Fibroblast of pulmonary artery (primary cell): ENCODE results near the gene TICRR.
A peak's percentile ranks its signal among the peaks of the same experiment; 100 is the strongest.

ENCODE experiments used
- DNase-seq: peaks from one replicate; pipeline ENCODE4 v3.0.0-alpha.2; 2010; ENCODE audit warnings: low read depth
- H3K4me3 ChIP-seq: replicated peaks from 2 replicates; pipeline ENCODE4 v1.5.1; 2011; ENCODE audit warnings: low read depth, mild to moderate bottlenecking, control low read depth, low read length, moderate library complexity
- TF ChIP-seq, protein P1 (sequence below): IDR thresholded peaks from 2 replicates; pipeline ENCODE4 v1.5.1; 2011; ENCODE audit warnings: mild to moderate bottlenecking, control low read depth, low read length, inconsistent platforms; ENCODE audit errors: missing control alignments

Gene TICRR

GRCh38 chr15:89671687-89672086 is 96.4 kb downstream of the TICRR start:
- no peak overlapping the region for H3K4me3 ChIP-seq
- no peak for DNase-seq
- TF ChIP-seq, protein P1, sequence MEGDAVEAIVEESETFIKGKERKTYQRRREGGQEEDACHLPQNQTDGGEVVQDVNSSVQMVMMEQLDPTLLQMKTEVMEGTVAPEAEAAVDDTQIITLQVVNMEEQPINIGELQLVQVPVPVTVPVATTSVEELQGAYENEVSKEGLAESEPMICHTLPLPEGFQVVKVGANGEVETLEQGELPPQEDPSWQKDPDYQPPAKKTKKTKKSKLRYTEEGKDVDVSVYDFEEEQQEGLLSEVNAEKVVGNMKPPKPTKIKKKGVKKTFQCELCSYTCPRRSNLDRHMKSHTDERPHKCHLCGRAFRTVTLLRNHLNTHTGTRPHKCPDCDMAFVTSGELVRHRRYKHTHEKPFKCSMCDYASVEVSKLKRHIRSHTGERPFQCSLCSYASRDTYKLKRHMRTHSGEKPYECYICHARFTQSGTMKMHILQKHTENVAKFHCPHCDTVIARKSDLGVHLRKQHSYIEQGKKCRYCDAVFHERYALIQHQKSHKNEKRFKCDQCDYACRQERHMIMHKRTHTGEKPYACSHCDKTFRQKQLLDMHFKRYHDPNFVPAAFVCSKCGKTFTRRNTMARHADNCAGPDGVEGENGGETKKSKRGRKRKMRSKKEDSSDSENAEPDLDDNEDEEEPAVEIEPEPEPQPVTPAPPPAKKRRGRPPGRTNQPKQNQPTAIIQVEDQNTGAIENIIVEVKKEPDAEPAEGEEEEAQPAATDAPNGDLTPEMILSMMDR: no peak

DNA sequence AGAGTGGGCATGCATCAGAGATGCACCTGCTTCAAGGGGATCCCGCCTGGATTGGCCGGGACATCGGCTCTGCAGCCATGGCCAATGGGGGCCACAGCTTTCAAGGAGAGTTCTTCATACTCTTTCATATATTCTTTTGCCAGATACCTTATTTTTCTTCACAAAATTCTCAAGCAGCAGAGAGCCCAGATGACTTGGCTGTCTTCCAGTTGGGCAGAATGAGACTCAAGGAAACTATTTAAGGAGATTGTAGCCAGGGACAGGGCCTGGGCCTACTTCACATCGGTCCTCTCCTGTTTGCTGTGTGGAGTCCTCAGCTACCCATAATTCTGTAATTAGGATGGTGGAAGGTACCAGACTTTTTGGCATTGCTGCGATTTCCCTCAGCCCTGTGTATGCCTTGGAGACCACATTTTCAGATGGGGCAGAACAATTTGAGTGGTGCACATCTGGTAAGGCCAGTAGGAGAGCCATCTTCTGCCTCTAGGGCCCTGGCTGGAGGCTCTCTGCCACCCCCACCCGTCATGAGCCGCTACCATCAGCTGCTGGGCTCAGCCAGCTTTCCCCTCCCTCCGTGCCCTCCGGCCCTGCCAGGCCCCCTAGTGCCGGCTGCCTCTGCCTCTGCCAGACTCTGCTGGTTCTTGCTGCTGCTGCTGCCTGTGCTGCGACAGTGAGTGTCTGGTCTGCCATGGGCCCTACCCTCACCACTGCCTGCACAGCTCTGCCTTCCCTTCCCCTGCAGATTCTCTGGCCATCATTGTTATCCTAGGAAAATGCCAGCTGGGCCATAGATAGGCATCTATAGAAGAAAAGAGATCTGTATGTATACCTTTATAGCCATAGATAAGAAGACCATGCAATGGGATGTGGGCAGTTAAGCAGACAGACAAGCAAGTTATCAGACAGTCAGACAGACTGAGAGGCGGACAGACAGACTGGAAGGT is 97.2 kb downstream of the TICRR start:
- peak; percentile 60 for DNase-seq
- no peak overlapping the region for H3K4me3 ChIP-seq
- TF ChIP-seq, protein P1: no peak

DNA sequence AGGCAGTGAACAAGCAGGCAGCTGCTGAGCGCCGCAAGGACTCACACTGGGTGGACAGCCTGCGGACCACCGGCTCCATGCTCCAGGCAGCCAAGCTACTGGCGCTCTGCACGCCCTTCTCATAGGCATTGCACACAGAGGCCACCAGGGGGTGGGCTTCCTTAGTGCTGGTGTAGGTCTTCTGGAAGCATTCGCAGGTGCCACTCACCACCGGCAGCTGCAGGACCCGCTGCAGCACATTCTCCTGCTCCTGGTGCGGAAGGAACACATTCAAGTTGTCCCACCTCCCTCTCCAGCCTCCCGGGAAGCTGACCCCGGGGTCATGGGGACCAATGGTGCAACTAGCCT is 97.9 kb downstream of the TICRR start:
- H3K4me3 ChIP-seq: no peak overlapping the region
- TF ChIP-seq, protein P1: peak; percentile 43
- DNase-seq: peak; percentile 31

DNA sequence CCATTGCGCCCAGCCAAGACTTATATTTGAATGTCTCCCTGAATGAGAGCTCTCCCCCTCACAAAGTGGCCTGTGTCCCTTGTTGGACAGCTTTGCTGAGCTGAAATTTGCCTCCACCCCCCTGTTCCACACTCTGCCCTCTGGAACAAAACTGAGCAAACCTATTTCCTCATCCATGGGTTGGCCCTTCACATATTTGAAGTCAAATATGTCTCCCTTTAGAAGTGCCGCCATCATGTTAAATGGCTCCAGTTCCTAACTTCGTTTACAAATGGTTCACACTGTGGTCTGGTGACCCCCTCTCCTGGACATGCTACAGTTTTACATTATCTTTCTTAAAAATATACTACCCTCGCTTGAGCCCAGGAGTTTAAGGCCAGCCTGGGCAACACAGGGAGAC is 99.3 kb downstream of the TICRR start:
- no peak for DNase-seq
- no peak overlapping the region for H3K4me3 ChIP-seq
- TF ChIP-seq, protein P1: no peak

DNA sequence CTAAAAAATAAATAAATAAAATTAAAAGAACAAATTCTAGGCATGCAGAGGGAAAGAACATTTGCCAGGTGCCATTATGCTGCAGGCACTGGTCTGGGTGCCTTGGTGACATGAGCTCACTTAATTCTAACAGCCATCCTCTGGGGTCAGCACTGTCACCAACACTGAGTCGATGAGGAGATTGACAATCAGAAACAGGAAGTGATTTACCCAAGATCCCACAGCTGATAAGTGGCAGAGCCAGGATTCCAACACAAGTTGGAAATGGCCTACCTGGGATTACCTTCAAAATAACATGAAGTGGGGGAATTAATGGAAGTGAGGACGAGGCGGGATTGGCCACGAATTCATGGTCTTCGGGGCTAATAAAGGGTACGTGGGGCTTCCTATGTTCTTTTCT is 100.3 kb downstream of the TICRR start:
- no peak for DNase-seq
- H3K4me3 ChIP-seq: no peak overlapping the region
- TF ChIP-seq, protein P1: no peak

DNA sequence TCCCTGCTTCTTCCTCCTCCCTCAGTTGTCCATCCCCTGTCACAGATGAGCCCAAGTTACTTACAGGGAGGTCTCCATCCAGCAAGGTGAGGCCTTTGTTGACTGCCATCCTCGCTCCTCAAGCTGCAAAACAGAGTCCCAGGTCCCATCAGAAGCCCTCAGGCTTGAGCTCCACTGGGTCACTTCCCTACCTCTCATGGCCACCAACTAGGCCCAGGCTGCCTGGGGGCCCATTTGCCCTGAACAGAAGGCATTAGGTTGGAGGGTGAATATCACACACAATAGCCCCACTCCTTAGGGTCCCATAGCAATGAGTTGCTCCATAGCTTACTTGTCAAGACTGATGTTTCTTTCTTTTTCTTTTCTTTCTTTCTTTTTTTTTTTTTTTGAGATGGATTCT is 102.1 kb downstream of the TICRR start:
- no peak for DNase-seq
- H3K4me3 ChIP-seq: no peak overlapping the region
- TF ChIP-seq, protein P1: no peak
